CD4-positive, alpha-beta T cell treated with Interleukin-1 beta for 1 hour (primary cell): Measurements from ENCODE around the gene CD48.
"Not testable (repeated sequence)": the region's sequence is repeated elsewhere in the genome, so short reads cannot be mapped to it uniquely, and the experiment has no call there.

Source experiments
- DNase-seq, 2 donors: peaks; one replicate each; pipeline ENCODE4 v3.0.0-alpha.2; 2020 to 2022

The CD48 gene

GRCh38 chr1:160741612-160742348 lies 30.2 kb upstream of the CD48 start:
- no peak for DNase-seq

- DNase-seq: peak in 1 of 2 donors; percentile 29
Observed at GRCh38 chr1:160741092-160741501, 29.5 kb upstream of the CD48 start.

DNA sequence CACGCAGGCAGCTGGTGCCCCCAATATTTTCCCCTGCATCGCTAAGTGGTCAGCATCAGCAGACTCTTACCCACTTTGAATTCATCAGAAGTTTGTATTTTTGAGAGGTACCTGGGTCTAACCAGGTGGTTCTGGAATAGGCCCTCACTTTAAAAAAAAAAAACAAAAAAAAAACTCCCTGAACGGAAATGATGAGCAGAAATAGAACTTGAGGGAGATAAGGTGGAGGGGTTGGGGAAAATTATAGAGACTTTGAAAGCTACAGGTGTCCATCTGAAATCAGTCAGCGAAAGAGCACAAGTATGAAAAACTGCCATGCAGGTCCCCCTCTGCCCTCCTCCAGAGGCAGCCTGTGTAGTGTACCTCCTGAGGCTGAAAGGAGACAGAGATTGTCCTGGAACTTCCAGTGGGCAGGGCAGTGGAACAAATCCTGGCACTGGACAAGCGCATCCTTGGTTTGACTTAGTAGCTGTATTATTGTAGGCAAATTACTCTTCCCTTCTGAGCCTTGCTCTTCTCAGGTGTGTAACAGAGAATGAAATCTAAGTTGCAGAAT lies 28.6 kb upstream of the CD48 start:
- DNase-seq: no peak

- DNase-seq: peak; percentile 54 to 60
Observed at GRCh38 chr1:160739098-160739511, 27.5 kb upstream of the CD48 start, which contains the start of gene SLAMF7. SLAMF7 (plus strand) TSS chr1:160739247; CDS start chr1:160739302, 55 bp downstream.

DNA sequence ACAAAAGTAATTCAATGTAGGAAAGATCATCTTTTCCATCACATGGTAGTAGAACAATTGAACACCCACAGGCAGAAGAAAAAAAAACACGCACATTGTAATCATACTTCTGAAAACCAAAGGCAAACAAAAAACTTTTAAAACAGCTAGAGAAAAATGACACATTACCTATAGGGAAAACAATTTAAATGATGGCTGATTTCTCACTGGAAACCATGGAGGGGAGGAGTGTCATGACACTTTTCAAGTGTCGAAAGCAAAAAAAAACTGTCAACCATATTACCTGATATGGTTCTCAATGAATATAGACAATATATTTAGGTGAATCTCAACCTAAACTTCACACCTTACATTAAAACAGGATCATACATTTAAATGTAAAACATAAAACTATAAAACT lies 26.6 kb upstream of the CD48 start:
- no peak for DNase-seq

- no peak for DNase-seq
Observed at GRCh38 chr1:160734301-160734700, 22.7 kb upstream of the CD48 start.

GRCh38 chr1:160733898-160734297 lies 22.3 kb upstream of the CD48 start:
- no peak for DNase-seq

DNA sequence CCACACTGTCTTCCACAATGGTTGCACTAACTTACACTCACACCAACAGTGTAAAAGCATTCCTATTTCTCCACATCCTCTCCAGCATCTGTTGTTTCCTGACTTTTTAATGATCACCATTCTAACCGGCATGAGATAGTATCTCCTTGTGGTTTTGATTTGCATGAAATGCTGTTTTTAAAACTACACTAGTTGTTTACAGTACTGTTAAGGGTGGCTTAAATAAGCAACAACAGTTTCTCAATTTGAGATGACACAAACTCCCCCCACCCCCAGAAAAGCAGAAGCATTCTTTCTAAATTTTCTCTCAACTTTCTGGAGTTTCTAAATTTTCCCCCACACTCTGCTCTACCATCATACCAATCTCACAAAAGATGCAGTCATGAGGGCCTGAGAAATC lies 20.4 kb upstream of the CD48 start:
- no peak for DNase-seq

GRCh38 chr1:160731564-160731963 lies 19.9 kb upstream of the CD48 start:
- DNase-seq: not testable (repeated sequence)

- no peak for DNase-seq
Observed at GRCh38 chr1:160727316-160727640, 15.7 kb upstream of the CD48 start.

GRCh38 chr1:160726498-160727315 lies 15.1 kb upstream of the CD48 start:
- DNase-seq: peak; percentile 73 to 81

DNA sequence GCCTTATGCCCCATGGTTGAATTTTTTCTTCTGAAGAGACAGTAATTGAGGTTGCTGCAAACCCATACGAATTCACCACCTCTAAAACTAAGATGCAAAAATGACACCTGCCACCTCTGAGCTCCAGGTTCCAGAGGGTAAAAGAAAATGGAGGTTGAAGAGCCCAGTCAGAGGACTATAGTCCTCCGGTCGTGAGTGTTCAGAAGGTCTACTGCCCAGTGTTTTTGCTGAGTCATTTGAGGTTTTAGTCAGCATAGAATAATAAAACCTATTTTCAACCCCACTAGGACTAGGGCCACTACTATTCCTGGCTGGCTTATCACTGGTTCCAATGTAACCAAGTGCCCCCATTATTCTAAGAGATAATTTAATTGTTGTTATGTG lies 14.5 kb upstream of the CD48 start:
- DNase-seq: no peak

DNA sequence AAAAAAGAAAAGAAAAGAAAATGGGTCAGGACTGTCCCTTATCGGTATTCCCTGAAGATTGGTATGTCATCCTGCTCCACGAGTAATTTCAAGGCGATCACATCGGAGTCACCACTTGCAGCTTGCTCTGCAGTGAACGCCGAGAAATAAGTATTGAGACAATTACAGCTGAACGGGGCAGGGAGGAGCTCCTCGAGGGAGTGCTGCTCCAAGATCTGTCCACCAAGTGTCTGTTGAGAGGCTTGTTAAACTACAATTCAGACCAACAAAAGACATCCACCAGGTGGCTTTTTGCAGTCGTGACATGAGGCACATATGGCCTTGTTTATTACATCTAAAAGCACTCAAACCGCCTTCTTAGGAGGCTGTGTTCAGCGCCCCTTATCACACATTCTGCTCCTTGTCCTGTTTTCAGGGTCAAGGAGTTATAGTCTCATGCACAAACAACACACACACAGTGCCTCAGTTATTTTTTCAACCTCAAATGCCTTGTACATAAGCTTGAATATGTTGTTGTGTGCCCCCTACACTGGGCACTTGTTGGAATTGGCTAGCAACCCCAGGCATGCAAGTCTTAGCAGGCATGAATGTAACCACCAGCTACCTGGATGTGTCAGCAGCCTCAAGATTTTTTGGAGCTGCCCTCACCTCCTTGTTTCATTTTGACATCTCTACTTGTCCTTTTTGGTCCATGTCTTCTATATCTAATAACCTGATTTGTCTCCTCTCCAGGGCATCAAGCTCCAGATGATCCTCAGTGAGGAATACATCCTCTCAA lies 13.0 kb upstream of the CD48 start:
- no peak for DNase-seq

GRCh38 chr1:160723332-160723731 lies 11.7 kb upstream of the CD48 start:
- no peak for DNase-seq

DNA sequence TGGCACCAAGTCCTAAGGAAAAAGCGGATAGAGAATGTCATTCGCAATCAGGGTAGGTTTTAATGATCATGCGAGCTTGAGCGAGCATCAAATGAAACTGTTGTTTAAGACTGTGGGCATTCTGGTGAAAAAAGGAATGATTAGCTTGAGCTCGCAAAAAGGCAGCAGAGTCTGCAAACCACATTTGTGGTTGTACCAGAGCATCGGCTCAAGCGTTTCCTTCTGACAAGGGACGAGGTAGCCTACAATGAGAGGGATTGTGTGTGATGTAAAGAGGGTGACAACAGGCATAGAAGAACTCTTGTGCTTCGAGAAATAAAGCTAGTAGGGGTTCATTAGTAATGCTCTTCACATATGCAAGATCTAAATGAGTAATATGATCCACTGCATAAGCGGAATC lies 11.1 kb upstream of the CD48 start:
- no peak for DNase-seq

DNA sequence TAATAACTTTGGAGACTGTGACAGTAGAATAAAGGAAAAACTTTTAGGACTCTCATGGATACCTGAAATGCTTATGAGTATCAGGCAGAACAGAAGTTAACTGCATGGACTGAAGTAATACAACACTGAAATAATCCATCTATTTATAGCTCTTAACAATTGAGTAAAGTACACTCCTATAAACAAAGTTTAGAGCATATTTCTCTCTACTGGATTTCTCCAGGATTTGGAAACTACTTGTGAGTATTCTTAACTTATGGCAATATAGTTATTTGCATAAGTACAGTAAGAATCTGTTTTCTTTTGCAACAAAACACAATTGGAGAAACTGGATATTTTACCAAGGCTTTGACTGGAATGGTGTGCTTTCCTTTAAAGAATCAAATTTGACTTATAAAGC lies 9.9 kb upstream of the CD48 start:
- no peak for DNase-seq

GRCh38 chr1:160720356-160721085 lies 8.9 kb upstream of the CD48 start:
- no peak for DNase-seq

GRCh38 chr1:160718210-160718609 lies 6.6 kb upstream of the CD48 start:
- no peak for DNase-seq

- no peak for DNase-seq
Observed at GRCh38 chr1:160717306-160717705, 5.7 kb upstream of the CD48 start.

GRCh38 chr1:160716013-160716412 lies 4.4 kb upstream of the CD48 start:
- no peak for DNase-seq

DNA sequence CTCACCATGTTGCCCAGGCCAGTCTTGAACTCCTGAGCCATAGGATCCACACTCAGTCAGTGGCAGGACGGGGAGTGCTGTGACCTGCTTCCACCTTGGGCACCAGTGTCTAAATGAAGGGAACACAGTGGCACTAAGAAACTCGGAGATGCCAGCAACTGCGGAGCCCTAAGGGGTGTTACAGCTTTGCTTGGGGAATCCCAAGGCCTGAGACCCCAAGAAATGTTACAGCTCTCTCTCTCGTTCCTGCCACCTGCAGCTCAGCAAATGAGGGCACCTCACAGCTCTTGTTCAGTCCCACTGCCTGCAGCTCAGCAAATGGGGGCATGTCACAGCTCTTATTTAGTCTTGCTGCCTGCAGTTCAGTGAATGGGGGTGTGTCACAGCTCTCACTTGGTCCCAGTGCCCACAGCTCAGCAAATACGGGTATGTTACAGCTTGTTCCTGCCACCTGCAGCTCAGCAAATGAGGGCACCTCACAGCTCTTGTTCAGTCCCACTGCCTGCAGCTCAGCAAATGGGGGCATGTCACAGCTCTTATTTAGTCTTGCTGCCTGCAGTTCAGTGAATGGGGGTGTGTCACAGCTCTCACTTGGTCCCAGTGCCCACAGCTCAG lies 2.5 kb upstream of the CD48 start:
- DNase-seq: not testable (repeated sequence)

- DNase-seq: no peak
Observed at GRCh38 chr1:160713161-160713560, 1.5 kb upstream of the CD48 start.
